Upper lobe of left lung (tissue), 6 donors: ENCODE results near the gene KRTAP5-8. TPM values are rescaled to one million over a fixed set of nuclear protein-coding genes. Genes with fewer than 3 reads are reported as not detected.
"Not testable (repeated sequence)": the region's sequence is repeated elsewhere in the genome, so short reads cannot be mapped to it uniquely, and the experiment has no call there.

ENCODE experiments used
- ATAC-seq, 2 donors: fragments of 200-7000 bp; cut with Tn5 transposase; one replicate each; pipeline ENCODE4 v1.9.1; 2022; ENCODE audit warnings: mild to moderate bottlenecking in 2 of 2, moderate library complexity in 2 of 2; ENCODE audit not compliant: low FRiP score in 2 of 2
- DNase-seq, 2 donors: peaks; one replicate each; pipeline ENCODE4 v3.0.0-alpha.2; 2019 to 2020
- H3K27ac ChIP-seq, 4 donors: fragments of 200-600 bp; sonication (generic); one replicate each; pipeline ENCODE4 v1.5.1; 2016 to 2019
- H3K27me3 ChIP-seq, 4 donors: fragments of 200-600 bp; sonication (generic); one replicate each; pipeline ENCODE4 v1.5.1; 2017 to 2019
- H3K36me3 ChIP-seq, 4 donors: fragments of 200-600 bp; sonication (generic); one replicate each; pipeline ENCODE4 v1.5.1; 2016 to 2019
- H3K4me1 ChIP-seq, 4 donors: fragments of 200-600 bp; sonication (generic); one replicate each; pipeline ENCODE4 v1.5.1; 2018 to 2019
- H3K4me3 ChIP-seq, 4 donors: fragments of 200-600 bp; sonication (generic); one replicate each; pipeline ENCODE4 v1.5.1; 2017 to 2019; ENCODE audit warnings: mild to moderate bottlenecking in 2 of 4, moderate library complexity in 1 of 4
- H3K9me3 ChIP-seq, 4 donors: fragments of 200-600 bp; sonication (generic); one replicate each; pipeline ENCODE4 v1.5.1; 2018 to 2019
- CTCF ChIP-seq, 6 experiments: fragments of 450-650 bp in 4 of 6; fragments of 200-600 bp in 2 of 6; sonication (generic) in 2 of 6; IDR thresholded peaks; one replicate each; pipeline ENCODE4 v1.5.1; 2016 to 2019; ENCODE audit warnings: antibody characterized with exemption in 6 of 6
- EP300 ChIP-seq, 4 donors: sonication (generic); formaldehyde crosslinking; IDR thresholded peaks; one replicate each; pipeline ENCODE4 v1.5.1; 2017; ENCODE audit warnings: antibody characterized with exemption in 4 of 4, control low read depth in 2 of 4
- POLR2A ChIP-seq, 4 donors: fragments of 450-650 bp; IDR thresholded peaks; one replicate each; pipeline ENCODE4 v1.5.1; 2016 to 2017; ENCODE audit warnings: antibody characterized with exemption in 4 of 4, mild to moderate bottlenecking in 2 of 4
- POLR2AphosphoS5 ChIP-seq, 2 donors: sonication (generic); formaldehyde crosslinking; IDR thresholded peaks; one replicate each; pipeline ENCODE4 v1.5.1; 2017; ENCODE audit warnings: antibody characterized with exemption in 2 of 2
- WGBS, 2 donors: methylation state at CpG; one replicate each; pipeline ENCODE4 v1.1.5; 2017 to 2018; 5-methylcytosine and 5-hydroxymethylcytosine counted together
- total RNA-seq, 6 donors: library from RNA; depleted of rRNA in 4 of 6; stranded (reverse); fragments of >200 nt in 4 of 6; gene quantifications; one replicate each; pipeline versions ENCODE4 v1.1.0 to v1.2.1, GENCODE V29; 2016 to 2021
- donor health status: DM: no; HTN: no; CAD: no; lungs with moderate emphysema.
- donor health status: DM: no; HTN: yes; CAD: no; lungs with severe emphysema.

The KRTAP5-8 gene
- total RNA-seq, 6 donors from 2014 or later, result 0.23 to 7.3 (median 0.71) TPM; not detected in 2

GRCh38 chr11:71519546-71519945 is 18.3 kb upstream of the KRTAP5-8 start:
- no peak for DNase-seq
- no peaks in the 10 kb centered on the region for H3K4me1 ChIP-seq
- no peaks in the 10 kb centered on the region for H3K36me3 ChIP-seq
- no peaks in the 10 kb centered on the region for H3K27me3 ChIP-seq
- no peak overlapping the region for H3K27ac ChIP-seq
- H3K4me3 ChIP-seq, result no peak overlapping the region
- H3K9me3 ChIP-seq, result no peaks in the 10 kb centered on the region
- WGBS, 2 donors, result 70 to 77% methylated on average over 5 to 10 of the region's 10 CpGs
- TF ChIP-seq POLR2A (IDR thresholded peaks at IDR 0.05) (no peak), CTCF (IDR thresholded peaks at IDR 0.05) (no peak), EP300 (IDR thresholded peaks at IDR 0.05) (no peak), POLR2AphosphoS5 (IDR thresholded peaks at IDR 0.05) (no peak)
- no peak for ATAC-seq

- DNase-seq, result no peak
- no peak overlapping the region for H3K27ac ChIP-seq
- no peak overlapping the region for H3K4me3 ChIP-seq
- H3K36me3 ChIP-seq, result no peaks in the 10 kb centered on the region
- WGBS, 2 donors, result 58 to 64% methylated on average over 3 of the region's 3 CpGs
- no peaks in the 10 kb centered on the region for H3K27me3 ChIP-seq
- H3K9me3 ChIP-seq, result no peaks in the 10 kb centered on the region
- ATAC-seq, result peak in 1 of 2 donors; percentile 71
- H3K4me1 ChIP-seq, result no peaks in the 10 kb centered on the region
- TF ChIP-seq CTCF (IDR thresholded peaks at IDR 0.05) (no peak), EP300 (IDR thresholded peaks at IDR 0.05) (no peak), POLR2A (IDR thresholded peaks at IDR 0.05) (no peak), POLR2AphosphoS5 (IDR thresholded peaks at IDR 0.05) (no peak)
Measured at GRCh38 chr11:71525188-71525937, 12.5 kb upstream of the KRTAP5-8 start.

GRCh38 chr11:71525938-71526495 is 11.8 kb upstream of the KRTAP5-8 start:
- 79 to 90% methylated on average over 2 of the region's 2 CpGs for WGBS, 2 donors
- Histone ChIP-seq H3K27me3 (no peaks in the 10 kb centered on the region), H3K27ac (no peak overlapping the region), H3K4me1 (no peaks in the 10 kb centered on the region), H3K4me3 (no peak overlapping the region), H3K36me3 (no peaks in the 10 kb centered on the region), H3K9me3 (no peaks in the 10 kb centered on the region)
- TF ChIP-seq CTCF (IDR thresholded peaks at IDR 0.05) (no peak), POLR2A (IDR thresholded peaks at IDR 0.05) (no peak), EP300 (IDR thresholded peaks at IDR 0.05) (no peak), POLR2AphosphoS5 (IDR thresholded peaks at IDR 0.05) (no peak)
- DNase-seq (no peak), ATAC-seq (peak in 1 of 2 donors; percentile 46)

GRCh38 chr11:71526796-71527575 is 10.8 kb upstream of the KRTAP5-8 start, which contains the start of gene KRTAP5-7:
KRTAP5-7 (plus strand) TSS chr11:71527267; CDS start chr11:71527301, 34 bp downstream.
- not testable (repeated sequence) for H3K27me3 ChIP-seq, H3K36me3 ChIP-seq, H3K27ac ChIP-seq, H3K4me3 ChIP-seq, H3K9me3 ChIP-seq, ATAC-seq, H3K4me1 ChIP-seq
- peak in 1 of 2 donors; percentile 66 for DNase-seq
- 55 to 64% methylated on average over 7 to 8 of the region's 10 CpGs for WGBS, 2 donors

GRCh38 chr11:71527576-71528210 is 10.1 kb upstream of the KRTAP5-8 start:
- no peak for TF ChIP-seq POLR2A (IDR thresholded peaks at IDR 0.05)
- no peak for TF ChIP-seq EP300 (IDR thresholded peaks at IDR 0.05)
- TF ChIP-seq POLR2AphosphoS5 (IDR thresholded peaks at IDR 0.05), result no peak
- TF ChIP-seq CTCF (IDR thresholded peaks at IDR 0.05), result no peak
- Histone ChIP-seq H3K9me3 (no peaks in the 10 kb centered on the region), H3K4me3 (no peak overlapping the region), H3K4me1 (no peaks in the 10 kb centered on the region), H3K27ac (no peak overlapping the region), H3K36me3 (no peaks in the 10 kb centered on the region), H3K27me3 (no peaks in the 10 kb centered on the region)
- WGBS, 2 donors, result 86 to 87% methylated on average over 6 of the region's 6 CpGs
- ATAC-seq (no peak), DNase-seq (no peak)
